ENCODE data around the gene NPLOC4. TPM values are rescaled to one million over a fixed set of nuclear protein-coding genes. Genes with fewer than 3 reads are reported as not detected.

The NPLOC4 gene
- total and polyA plus RNA-seq, 4 donors, result 23.5 to 67.4 (median 50.6) TPM

DNA sequence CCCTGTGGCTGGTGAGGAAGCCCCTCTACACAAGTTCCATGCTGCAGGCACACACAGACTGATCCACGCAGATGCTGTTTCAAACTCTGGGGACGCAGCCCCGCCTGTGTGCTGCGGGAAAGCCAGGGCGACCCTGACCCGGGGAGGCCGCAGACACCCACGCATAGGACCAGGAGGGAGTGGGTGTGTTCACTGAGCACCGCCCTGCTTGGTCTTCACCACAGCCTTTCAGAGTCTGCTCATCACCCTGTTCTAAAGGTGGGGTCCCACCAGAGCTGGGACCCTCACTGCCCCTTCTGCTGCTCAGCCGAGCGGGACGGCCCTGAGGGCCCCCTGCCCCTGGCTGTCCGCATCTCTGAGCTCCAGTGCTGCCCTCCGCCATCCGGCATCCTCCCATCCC lies 7.6 kb upstream of the NPLOC4 start:
- H3K4me3 ChIP-seq (ENCODE audit: low read depth in 1 of 3, low read length in 3 of 3), result no peak overlapping the region

DNA sequence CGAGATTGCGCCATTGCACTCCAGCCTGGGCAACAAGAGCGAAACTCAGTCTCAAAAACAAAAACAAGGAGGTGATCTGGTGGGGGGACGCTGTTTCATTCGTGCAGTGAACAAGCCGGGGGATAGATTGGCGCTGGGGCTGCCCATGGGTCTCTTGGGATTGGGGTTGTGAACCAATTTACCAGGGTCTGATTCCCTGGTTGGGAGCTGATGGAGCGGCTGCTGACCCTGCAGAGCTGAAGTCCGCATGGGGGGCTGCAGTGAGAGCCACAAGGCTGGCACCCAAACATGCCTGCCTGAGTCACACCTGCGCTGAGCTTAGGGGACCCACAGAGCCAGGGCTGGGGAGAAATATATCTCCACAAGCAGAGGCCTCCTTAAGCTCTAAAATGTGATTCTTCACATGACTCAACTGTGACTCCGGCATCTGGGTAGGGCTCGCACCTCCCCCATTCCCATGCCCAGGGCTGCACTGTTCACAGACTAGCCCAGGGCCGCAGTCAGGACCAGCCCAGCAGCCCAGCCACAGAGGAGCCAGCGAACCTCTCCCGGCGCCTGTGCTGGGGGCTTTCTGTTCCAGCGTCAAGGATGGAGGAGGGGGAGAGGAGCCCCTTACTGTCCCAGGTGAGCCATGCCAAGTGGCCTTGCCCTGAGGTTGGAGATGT lies 5.0 kb upstream of the NPLOC4 start:
- Histone ChIP-seq H3K27ac (ENCODE audit: low read depth in 1 of 2, low read length in 2 of 2) (no peak overlapping the region), H3K27me3 (ENCODE audit: control insufficient read depth in 4 of 4, insufficient read depth in 4 of 4, low read length in 3 of 4) (no peaks in the 10 kb centered on the region), H3K4me1 (ENCODE audit: control insufficient read depth in 4 of 4, insufficient read depth in 4 of 4, low read length in 3 of 4) (peaks cover 0 to 9% (median 5%) of the 10 kb centered on the region in 4 donors), H3K36me3 (ENCODE audit: control insufficient read depth in 4 of 4, insufficient read depth in 3 of 4, low read depth in 1 of 4, low read length in 3 of 4) (no peaks in the 10 kb centered on the region), H3K9me3 (ENCODE audit: control insufficient read depth in 4 of 4, low read length in 3 of 4) (no peaks in the 10 kb centered on the region), H3K4me3 (ENCODE audit: low read depth in 1 of 3, low read length in 3 of 3) (no peak overlapping the region), H3K9ac (ENCODE audit: low read depth in 1 of 2, low read length in 2 of 2) (no peak overlapping the region)
- DNase-seq (ENCODE audit: low spot score), result no peak
- 91% methylated on average over 17 of the region's 17 CpGs for WGBS
- TF ChIP-seq HNF4A (conservative IDR thresholded peaks at IDR 0.05), result no peak
- no peak for TF ChIP-seq TAF1 (conservative IDR thresholded peaks at IDR 0.05)
- no peak for TF ChIP-seq FOXA2 (IDR thresholded peaks at IDR 0.05)
- TF ChIP-seq, protein P1, sequence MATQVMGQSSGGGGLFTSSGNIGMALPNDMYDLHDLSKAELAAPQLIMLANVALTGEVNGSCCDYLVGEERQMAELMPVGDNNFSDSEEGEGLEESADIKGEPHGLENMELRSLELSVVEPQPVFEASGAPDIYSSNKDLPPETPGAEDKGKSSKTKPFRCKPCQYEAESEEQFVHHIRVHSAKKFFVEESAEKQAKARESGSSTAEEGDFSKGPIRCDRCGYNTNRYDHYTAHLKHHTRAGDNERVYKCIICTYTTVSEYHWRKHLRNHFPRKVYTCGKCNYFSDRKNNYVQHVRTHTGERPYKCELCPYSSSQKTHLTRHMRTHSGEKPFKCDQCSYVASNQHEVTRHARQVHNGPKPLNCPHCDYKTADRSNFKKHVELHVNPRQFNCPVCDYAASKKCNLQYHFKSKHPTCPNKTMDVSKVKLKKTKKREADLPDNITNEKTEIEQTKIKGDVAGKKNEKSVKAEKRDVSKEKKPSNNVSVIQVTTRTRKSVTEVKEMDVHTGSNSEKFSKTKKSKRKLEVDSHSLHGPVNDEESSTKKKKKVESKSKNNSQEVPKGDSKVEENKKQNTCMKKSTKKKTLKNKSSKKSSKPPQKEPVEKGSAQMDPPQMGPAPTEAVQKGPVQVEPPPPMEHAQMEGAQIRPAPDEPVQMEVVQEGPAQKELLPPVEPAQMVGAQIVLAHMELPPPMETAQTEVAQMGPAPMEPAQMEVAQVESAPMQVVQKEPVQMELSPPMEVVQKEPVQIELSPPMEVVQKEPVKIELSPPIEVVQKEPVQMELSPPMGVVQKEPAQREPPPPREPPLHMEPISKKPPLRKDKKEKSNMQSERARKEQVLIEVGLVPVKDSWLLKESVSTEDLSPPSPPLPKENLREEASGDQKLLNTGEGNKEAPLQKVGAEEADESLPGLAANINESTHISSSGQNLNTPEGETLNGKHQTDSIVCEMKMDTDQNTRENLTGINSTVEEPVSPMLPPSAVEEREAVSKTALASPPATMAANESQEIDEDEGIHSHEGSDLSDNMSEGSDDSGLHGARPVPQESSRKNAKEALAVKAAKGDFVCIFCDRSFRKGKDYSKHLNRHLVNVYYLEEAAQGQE (IDR thresholded peaks at IDR 0.05), result no peak
- no peak for TF ChIP-seq CTCF (IDR thresholded peaks at IDR 0.05; ENCODE audit: low read depth, low read length, missing input control)
- TF ChIP-seq ZBTB33 (IDR thresholded peaks at IDR 0.05), result no peak
- no peak for TF ChIP-seq YY1 (IDR thresholded peaks at IDR 0.05)
- TF ChIP-seq SP1 (IDR thresholded peaks at IDR 0.05), result no peak
- TF ChIP-seq ATF3 (IDR thresholded peaks at IDR 0.05), result no peak
- TF ChIP-seq, protein P2, sequence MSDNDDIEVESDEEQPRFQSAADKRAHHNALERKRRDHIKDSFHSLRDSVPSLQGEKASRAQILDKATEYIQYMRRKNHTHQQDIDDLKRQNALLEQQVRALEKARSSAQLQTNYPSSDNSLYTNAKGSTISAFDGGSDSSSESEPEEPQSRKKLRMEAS (IDR thresholded peaks at IDR 0.05), result no peak

More for the DNA sequence above, 7.6 kb upstream of the NPLOC4 start:
- no peak for DNase-seq (ENCODE audit: low spot score)
- H3K27ac ChIP-seq (ENCODE audit: low read depth in 1 of 2, low read length in 2 of 2), result no peak overlapping the region
- H3K9me3 ChIP-seq (ENCODE audit: control insufficient read depth in 4 of 4, low read length in 3 of 4), result peaks cover 0 to 5% (median 2%) of the 10 kb centered on the region in 4 donors
- peaks cover 0 to 6% (median 3%) of the 10 kb centered on the region in 4 donors for H3K27me3 ChIP-seq (ENCODE audit: control insufficient read depth in 4 of 4, insufficient read depth in 4 of 4, low read length in 3 of 4)
- TF ChIP-seq, protein P1 (IDR thresholded peaks at IDR 0.05), result no peak
- no peak for TF ChIP-seq JUND (IDR thresholded peaks at IDR 0.05)
- no peak for TF ChIP-seq NR2F2 (IDR thresholded peaks at IDR 0.05)
- no peak for TF ChIP-seq HNF4G (IDR thresholded peaks at IDR 0.05)
- TF ChIP-seq ZBTB33 (IDR thresholded peaks at IDR 0.05), result no peak
- no peak overlapping the region for H3K9ac ChIP-seq (ENCODE audit: low read depth in 1 of 2, low read length in 2 of 2)
- WGBS, result 96% methylated on average over 15 of the region's 15 CpGs
- H3K36me3 ChIP-seq (ENCODE audit: control insufficient read depth in 4 of 4, insufficient read depth in 3 of 4, low read depth in 1 of 4, low read length in 3 of 4), result no peaks in the 10 kb centered on the region
- no peaks in the 10 kb centered on the region for H3K4me1 ChIP-seq (ENCODE audit: control insufficient read depth in 4 of 4, insufficient read depth in 4 of 4, low read length in 3 of 4)
